CD14-positive monocyte (primary cell): ENCODE data around the gene NUP50. TPM values are rescaled to one million over a fixed set of nuclear protein-coding genes. Genes with fewer than 3 reads are reported as not detected.
A peak's percentile ranks its signal among the peaks of the same experiment; 100 is the strongest.

Source experiments
- DNase-seq, 3 donors: peaks; one replicate each; pipeline ENCODE4 v3.0.0-alpha.2; 2011 to 2022
- H2AFZ ChIP-seq: 2 replicates; pipeline ENCODE4 v1.6.0; 2012; ENCODE audit warnings: mild to moderate bottlenecking, low read depth, low read length, inconsistent platforms; ENCODE audit not compliant: insufficient read depth, poor library complexity, severe bottlenecking
- H3K27ac ChIP-seq, 2 donors: 1 replicate in 1 of 2; 2 replicates in 1 of 2; pipeline ENCODE4 v1.5.1; 2012 to 2013; ENCODE audit warnings: low read length in 2 of 2, control low read depth in 1 of 2, inconsistent platforms in 1 of 2, low read depth in 1 of 2, mild to moderate bottlenecking in 1 of 2
- H3K27me3 ChIP-seq, 2 donors: one replicate each; pipeline versions ENCODE4 v1.6.0 to v1.6.1; 2011 to 2013; ENCODE audit warnings: low read length in 2 of 2; ENCODE audit not compliant: control insufficient read depth in 2 of 2, insufficient read depth in 2 of 2
- H3K36me3 ChIP-seq, 2 donors: replicated peaks in 1 of 2; 1 replicate in 1 of 2; 2 replicates in 1 of 2; pipeline versions ENCODE4 v1.5.1 to v1.6.1; 2012 to 2013; ENCODE audit warnings: low read length in 2 of 2, control low read depth in 1 of 2, inconsistent platforms in 1 of 2, mild to moderate bottlenecking in 1 of 2; ENCODE audit not compliant: insufficient read depth in 2 of 2, control insufficient read depth in 1 of 2
- H3K4me1 ChIP-seq, 2 donors: 1 replicate in 1 of 2; 2 replicates in 1 of 2; pipeline versions ENCODE4 v1.5.1 to v1.6.1; 2012 to 2013; ENCODE audit warnings: low read length in 2 of 2, control low read depth in 1 of 2, inconsistent platforms in 1 of 2, mild to moderate bottlenecking in 1 of 2, moderate library complexity in 1 of 2; ENCODE audit not compliant: insufficient read depth in 2 of 2, control insufficient read depth in 1 of 2
- H3K4me2 ChIP-seq: replicated peaks from 2 replicates; pipeline ENCODE3; 2012; ENCODE audit warnings: low read length, moderate library complexity, mild to moderate bottlenecking; ENCODE audit not compliant: poor library complexity, severe bottlenecking; ENCODE audit errors: extremely low read depth
- H3K4me3 ChIP-seq, 3 experiments: fragments of 200-600 bp in 1 of 3; sonication (generic) in 1 of 3; replicated peaks in 1 of 3; 1 replicate in 2 of 3; 2 replicates in 1 of 3; pipeline ENCODE4 v1.5.1; 2011 to 2013; ENCODE audit warnings: low read length in 3 of 3, mild to moderate bottlenecking in 3 of 3, control low read depth in 2 of 3, low read depth in 2 of 3, inconsistent platforms in 1 of 3, moderate library complexity in 1 of 3
- H3K79me2 ChIP-seq: 2 replicates; pipeline ENCODE4 v1.6.0; 2012; ENCODE audit warnings: mild to moderate bottlenecking, control low read depth, inconsistent platforms, low read length, moderate library complexity; ENCODE audit not compliant: insufficient read depth
- H3K9ac ChIP-seq: 2 replicates; pipeline ENCODE4 v1.6.0; 2017; ENCODE audit warnings: low read length, mild to moderate bottlenecking; ENCODE audit not compliant: insufficient read depth, poor library complexity, severe bottlenecking
- H3K9me3 ChIP-seq, 2 donors: replicated peaks in 1 of 2; 1 replicate in 1 of 2; 2 replicates in 1 of 2; pipeline versions ENCODE4 v1.5.1 to v1.6.1; 2012 to 2013; ENCODE audit warnings: low read length in 2 of 2, control low read depth in 1 of 2; ENCODE audit not compliant: control insufficient read depth in 1 of 2, insufficient read depth in 1 of 2
- H4K20me1 ChIP-seq: 2 replicates; pipeline ENCODE4 v1.6.0; 2012; ENCODE audit warnings: mild to moderate bottlenecking, low read length, control low read depth, moderate library complexity; ENCODE audit not compliant: insufficient read depth
- H3K27ac Mint-ChIP-seq, 7 donors: one replicate each; pipeline ENCODE4 v1.8.0; 2020; ENCODE audit warnings: mild to moderate bottlenecking in 7 of 7, mixed read lengths in 7 of 7, moderate library complexity in 6 of 7, inconsistent platforms in 2 of 7
- H3K27me3 Mint-ChIP-seq, 3 donors: one replicate each; pipeline ENCODE4 v1.8.0; 2021 to 2022; ENCODE audit warnings: low read depth in 3 of 3, mild to moderate bottlenecking in 3 of 3, mixed read lengths in 3 of 3, moderate library complexity in 3 of 3, inconsistent platforms in 1 of 3
- H3K36me3 Mint-ChIP-seq, 2 donors: one replicate each; pipeline ENCODE4 v1.8.0; 2020; ENCODE audit warnings: mixed read lengths in 2 of 2, inconsistent platforms in 1 of 2, mild to moderate bottlenecking in 1 of 2
- H3K4me1 Mint-ChIP-seq: one replicate; pipeline ENCODE4 v1.8.0; 2020; ENCODE audit warnings: mild to moderate bottlenecking, mixed read lengths
- H3K4me3 Mint-ChIP-seq, 2 donors: one replicate each; pipeline ENCODE4 v1.8.0; 2020; ENCODE audit warnings: mild to moderate bottlenecking in 2 of 2, mixed read lengths in 2 of 2, moderate library complexity in 1 of 2
- H3K9me3 Mint-ChIP-seq, 7 donors: one replicate each; pipeline ENCODE4 v1.8.0; 2020 to 2022; ENCODE audit warnings: mixed read lengths in 7 of 7, mild to moderate bottlenecking in 6 of 7, moderate library complexity in 6 of 7, inconsistent platforms in 2 of 7
- WGBS: methylation state at CpG from one replicate; pipeline ENCODE4 v1.1.5; 2013; ENCODE audit warnings: missing lambda C conversion rate; ENCODE audit not compliant: insufficient coverage; 5-methylcytosine and 5-hydroxymethylcytosine counted together
- intact Hi-C, 2 donors: fragments of 100-400 bp; cut with micrococcal nuclease; formaldehyde crosslinking; loops; one replicate each; pipeline versions ENCODE4 v1.15.0 to v1.15.1; 2023
- polyA plus RNA-seq, 3 donors: library from polyadenylated mRNA; depleted of rRNA in 1 of 3; unstranded in 2 of 3; stranded (reverse) in 1 of 3; fragments of 300-500 nt in 2 of 3; fragments of >200 nt in 1 of 3; fragmentation: Illumina TruSeq in 2 of 3; gene quantifications; 1 replicate in 2 of 3; 2 replicates in 1 of 3; pipeline ENCODE4 v1.2.3, GENCODE V29; 2012 to 2021
- TF ChIP-seq, protein P1 (sequence below): fragments of 200-600 bp; IDR thresholded peaks from one replicate; pipeline ENCODE4 v1.8.0; 2022; ENCODE audit warnings: antibody characterized with exemption, mild to moderate bottlenecking

The NUP50 gene
- polyA plus RNA-seq, 3 donors, result 23.4 to 28.4 (median 26.9) TPM

DNA sequence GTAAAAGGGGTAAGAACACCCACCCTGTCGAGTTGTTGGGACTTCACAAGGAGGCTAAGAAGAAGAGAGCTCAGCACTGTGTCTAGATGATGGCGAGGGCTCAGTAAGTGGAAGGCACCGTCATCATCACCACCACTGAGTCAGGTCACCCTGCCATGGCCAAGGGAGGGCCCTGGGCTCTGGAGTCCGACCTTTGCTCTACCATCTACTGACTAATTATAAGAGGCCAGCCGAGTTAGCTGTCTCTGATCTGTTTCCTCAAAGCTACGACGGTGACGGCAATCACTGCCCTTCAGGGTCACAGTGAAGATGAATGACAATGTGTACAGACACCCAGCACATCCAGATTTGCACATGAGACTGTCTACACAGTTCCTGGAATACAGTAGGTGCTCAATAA is 47.7 kb downstream of the NUP50 start:
- peaks cover 49% of the 10 kb centered on the region for H3K4me1 Mint-ChIP-seq
- Histone ChIP-seq H3K4me3 (no peak overlapping the region), H3K79me2 (peaks cover 99% of the 10 kb centered on the region), H2AFZ (no peak overlapping the region), H3K9ac (no peak overlapping the region), H4K20me1 (peaks cover 97% of the 10 kb centered on the region), H3K36me3 (peaks cover 43 to 54% of the 10 kb centered on the region in 2 donors), H3K27me3 (no peaks in the 10 kb centered on the region), H3K4me1 (peaks cover 47 to 48% of the 10 kb centered on the region in 2 donors), H3K27ac (peak overlapping the region in 1 of 2 donors; percentile 98), H3K9me3 (no peaks in the 10 kb centered on the region), H3K4me2 (no peak overlapping the region)
- H3K27ac Mint-ChIP-seq, result peak overlapping the region; percentile 3 to 94 (median 78)
- TF ChIP-seq, protein P1, sequence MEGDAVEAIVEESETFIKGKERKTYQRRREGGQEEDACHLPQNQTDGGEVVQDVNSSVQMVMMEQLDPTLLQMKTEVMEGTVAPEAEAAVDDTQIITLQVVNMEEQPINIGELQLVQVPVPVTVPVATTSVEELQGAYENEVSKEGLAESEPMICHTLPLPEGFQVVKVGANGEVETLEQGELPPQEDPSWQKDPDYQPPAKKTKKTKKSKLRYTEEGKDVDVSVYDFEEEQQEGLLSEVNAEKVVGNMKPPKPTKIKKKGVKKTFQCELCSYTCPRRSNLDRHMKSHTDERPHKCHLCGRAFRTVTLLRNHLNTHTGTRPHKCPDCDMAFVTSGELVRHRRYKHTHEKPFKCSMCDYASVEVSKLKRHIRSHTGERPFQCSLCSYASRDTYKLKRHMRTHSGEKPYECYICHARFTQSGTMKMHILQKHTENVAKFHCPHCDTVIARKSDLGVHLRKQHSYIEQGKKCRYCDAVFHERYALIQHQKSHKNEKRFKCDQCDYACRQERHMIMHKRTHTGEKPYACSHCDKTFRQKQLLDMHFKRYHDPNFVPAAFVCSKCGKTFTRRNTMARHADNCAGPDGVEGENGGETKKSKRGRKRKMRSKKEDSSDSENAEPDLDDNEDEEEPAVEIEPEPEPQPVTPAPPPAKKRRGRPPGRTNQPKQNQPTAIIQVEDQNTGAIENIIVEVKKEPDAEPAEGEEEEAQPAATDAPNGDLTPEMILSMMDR, result no peak
- intact Hi-C loops, result no loop called here
- H3K4me3 Mint-ChIP-seq, result no peak overlapping the region
- peaks cover 0 to 2% (median 0%) of the 10 kb centered on the region in 7 donors for H3K9me3 Mint-ChIP-seq
- peaks cover 44 to 65% of the 10 kb centered on the region in 2 donors for H3K36me3 Mint-ChIP-seq
- 86% methylated on average over 8 of the region's 8 CpGs for WGBS
- peaks cover 0 to 4% (median 1%) of the 10 kb centered on the region in 3 donors for H3K27me3 Mint-ChIP-seq
- no peak for DNase-seq

DNA sequence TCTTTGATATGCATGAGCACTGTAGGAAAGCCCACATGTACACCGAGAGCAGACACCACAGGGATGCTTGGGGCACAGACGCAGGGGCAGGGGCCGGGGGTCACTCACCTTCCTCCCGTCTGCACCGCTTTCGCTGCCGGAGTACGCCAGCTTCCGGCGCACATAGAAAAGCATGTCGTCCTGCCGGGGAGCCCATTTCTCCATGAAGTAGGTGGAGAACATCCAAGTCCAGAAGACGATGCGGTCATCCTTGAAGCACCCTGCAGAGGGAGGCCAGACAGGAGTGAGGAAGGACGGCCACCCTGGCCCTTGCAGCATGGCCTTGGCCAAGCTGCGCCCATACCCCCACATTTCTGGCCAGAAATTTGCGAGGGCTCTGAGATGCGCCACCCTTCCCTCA is 48.1 kb downstream of the NUP50 start:
- Mint-ChIP-seq H3K9me3 (peaks cover 0 to 2% (median 0%) of the 10 kb centered on the region in 7 donors), H3K36me3 (peaks cover 43 to 63% of the 10 kb centered on the region in 2 donors), H3K4me1 (peaks cover 53% of the 10 kb centered on the region), H3K27me3 (peaks cover 0 to 4% (median 1%) of the 10 kb centered on the region in 3 donors), H3K4me3 (peak overlapping the region in 1 of 2 donors; percentile 42), H3K27ac (peak overlapping the region; percentile 75 to 94 (median 79))
- Histone ChIP-seq H3K4me2 (peak overlapping the region; percentile 84), H4K20me1 (peaks cover 97% of the 10 kb centered on the region), H3K36me3 (peaks cover 43 to 50% of the 10 kb centered on the region in 2 donors), H3K27ac (peak overlapping the region; percentile 95 to 98), H3K9ac (peak overlapping the region; percentile 74), H3K4me3 (peak overlapping the region in 1 of 3 experiments; percentile 71), H3K79me2 (peaks cover 99% of the 10 kb centered on the region), H3K27me3 (no peaks in the 10 kb centered on the region), H3K9me3 (no peaks in the 10 kb centered on the region), H3K4me1 (peaks cover 51 to 52% of the 10 kb centered on the region in 2 donors), H2AFZ (no peak overlapping the region)
- DNase-seq, result no peak
- 94% methylated on average over 17 of the region's 18 CpGs for WGBS
- TF ChIP-seq, protein P1, result no peak
- intact Hi-C loops, result no loop called here
